Memory B cell (primary cell): Measurements from ENCODE around the gene CDH13.

Experiments used
- ATAC-seq: fragments of 150-1000 bp; cut with Tn5 transposase; 2 replicates; pipeline ENCODE4 v1.10.0; 2021; ENCODE audit warnings: low read depth, mild to moderate bottlenecking, moderate library complexity
- DNase-seq, 2 donors: peaks; one replicate each; pipeline ENCODE4 v3.0.0; 2022; ENCODE audit warnings: low spot score in 2 of 2
- H3K27ac Mint-ChIP-seq: one replicate; pipeline ENCODE4 v1.8.0; 2022; ENCODE audit warnings: mild to moderate bottlenecking, moderate library complexity, mixed read lengths
- H3K27me3 Mint-ChIP-seq: one replicate; pipeline ENCODE4 v1.8.0; 2022; ENCODE audit warnings: mixed read lengths
- H3K36me3 Mint-ChIP-seq: one replicate; pipeline ENCODE4 v1.8.0; 2022; ENCODE audit warnings: mild to moderate bottlenecking, mixed read lengths
- H3K4me1 Mint-ChIP-seq: one replicate; pipeline ENCODE4 v1.8.0; 2022; ENCODE audit warnings: mixed read lengths
- H3K4me3 Mint-ChIP-seq: one replicate; pipeline ENCODE4 v1.8.0; 2022; ENCODE audit warnings: mild to moderate bottlenecking, moderate library complexity, mixed read lengths
- H3K9me3 Mint-ChIP-seq: one replicate; pipeline ENCODE4 v1.8.0; 2022; ENCODE audit warnings: mixed read lengths

Gene CDH13

DNA sequence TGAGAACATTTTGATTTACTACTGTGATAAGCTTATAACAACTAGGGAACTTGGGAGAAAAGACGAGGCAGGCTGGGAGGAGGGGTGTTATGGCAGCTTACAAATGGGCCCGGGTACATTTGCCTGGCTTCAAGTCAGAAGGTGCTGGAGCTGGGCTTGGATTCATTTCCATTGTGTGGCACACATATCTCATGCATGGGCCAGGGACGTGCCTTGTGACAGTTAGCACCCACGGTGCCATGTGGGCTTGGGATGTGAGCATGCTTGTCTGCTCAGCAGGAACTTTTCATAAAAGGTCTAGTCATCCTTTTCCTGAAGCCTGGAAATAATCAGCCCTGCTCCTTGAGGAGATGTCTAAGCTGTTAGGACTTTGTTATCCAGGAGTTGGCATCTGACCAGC is 572.2 kb downstream of the CDH13 start:
- no peak for DNase-seq
- Mint-ChIP-seq H3K4me1 (no peaks in the 10 kb centered on the region), H3K4me3 (no peak overlapping the region), H3K27me3 (peaks cover 15% of the 10 kb centered on the region), H3K36me3 (no peaks in the 10 kb centered on the region), H3K27ac (no peak overlapping the region), H3K9me3 (peaks cover 3% of the 10 kb centered on the region)
- ATAC-seq = no peak

DNA sequence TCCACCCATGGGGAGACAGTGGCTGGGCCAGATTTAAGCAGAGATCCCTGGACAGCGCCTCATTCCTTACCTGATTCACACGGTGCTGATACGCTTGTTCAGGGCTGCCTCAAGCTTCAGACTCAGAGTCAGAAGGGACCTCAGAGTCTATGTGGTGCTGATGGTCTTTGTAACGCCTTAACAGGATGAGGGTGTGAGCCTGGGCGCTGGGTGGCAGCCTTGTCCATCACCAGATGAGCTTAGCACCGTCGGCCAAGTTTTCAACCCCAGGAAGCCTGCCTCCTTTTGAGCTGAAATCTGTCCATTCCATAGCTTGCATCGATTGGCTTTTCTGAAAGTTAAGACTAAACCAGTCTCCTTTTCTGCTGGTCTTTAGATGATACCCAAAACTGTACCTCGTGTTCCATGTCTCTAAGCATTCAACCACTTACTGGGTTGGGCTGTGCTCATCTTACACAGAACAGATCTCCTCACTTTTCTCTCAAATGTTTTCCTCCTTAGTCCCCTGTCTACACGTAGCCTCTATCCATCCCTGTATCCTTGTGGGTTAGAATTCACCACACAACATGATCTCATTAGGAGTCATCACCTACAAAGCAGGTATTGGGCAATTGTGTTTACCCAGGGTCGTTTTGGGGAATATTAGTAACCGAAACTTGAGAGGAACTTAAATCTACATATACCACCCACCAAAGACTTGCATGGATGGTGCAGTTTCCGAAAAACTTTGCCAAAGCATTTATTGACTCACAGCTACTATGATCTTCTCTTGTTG is 573.4 kb downstream of the CDH13 start:
- Mint-ChIP-seq H3K27me3 (peaks cover 15% of the 10 kb centered on the region), H3K36me3 (no peaks in the 10 kb centered on the region), H3K27ac (no peak overlapping the region), H3K9me3 (peaks cover 3% of the 10 kb centered on the region), H3K4me3 (no peak overlapping the region), H3K4me1 (no peaks in the 10 kb centered on the region)
- ATAC-seq = no peak
- DNase-seq = no peak

DNA sequence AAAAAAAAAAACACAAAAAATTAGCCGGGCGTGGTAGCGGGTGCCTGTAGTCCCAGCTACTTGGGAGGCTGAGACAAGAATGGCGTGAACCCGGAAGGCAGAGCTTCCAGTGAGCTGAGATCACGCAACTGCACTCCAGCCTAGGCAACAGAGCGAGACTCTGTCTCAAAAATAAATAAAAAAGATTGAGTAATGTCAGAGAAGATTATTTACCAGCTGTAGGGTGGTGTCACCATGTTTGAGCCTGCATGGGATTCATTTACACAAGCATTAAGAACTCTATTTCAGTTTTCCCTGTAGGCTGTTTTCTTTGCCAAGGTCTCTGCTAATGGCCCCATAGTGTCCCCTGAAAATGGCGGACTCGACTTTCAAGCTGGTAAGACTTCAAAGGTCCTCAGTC is 575.0 kb downstream of the CDH13 start:
- no peak overlapping the region for H3K4me3 Mint-ChIP-seq
- H3K27me3 Mint-ChIP-seq = peaks cover 14% of the 10 kb centered on the region
- peaks cover 1% of the 10 kb centered on the region for H3K9me3 Mint-ChIP-seq
- H3K36me3 Mint-ChIP-seq = no peaks in the 10 kb centered on the region
- DNase-seq (no peak), ATAC-seq (no peak)
- H3K27ac Mint-ChIP-seq = no peak overlapping the region
- H3K4me1 Mint-ChIP-seq = no peaks in the 10 kb centered on the region

DNA sequence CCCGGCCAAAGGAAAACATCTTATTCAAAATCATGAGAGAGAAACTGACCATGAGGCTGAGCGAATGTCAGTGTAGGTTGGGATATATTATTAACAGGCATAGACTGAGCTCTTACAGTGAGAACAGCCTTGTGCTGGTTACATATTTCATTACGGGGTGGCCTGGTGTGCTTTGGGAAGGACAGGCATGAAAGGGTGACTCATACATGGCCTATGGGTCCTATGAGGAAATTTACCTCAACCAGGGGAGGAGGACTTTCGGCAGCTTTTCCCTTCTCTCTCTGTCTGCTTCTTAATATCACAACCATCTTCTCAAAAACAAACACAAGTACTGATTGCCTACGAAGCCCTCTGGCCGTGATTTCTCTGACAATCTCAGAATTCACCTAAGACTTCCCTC is 579.1 kb downstream of the CDH13 start:
- Mint-ChIP-seq H3K27ac (no peak overlapping the region), H3K4me1 (no peaks in the 10 kb centered on the region), H3K4me3 (no peak overlapping the region), H3K9me3 (no peaks in the 10 kb centered on the region), H3K36me3 (no peaks in the 10 kb centered on the region), H3K27me3 (peaks cover 10% of the 10 kb centered on the region)
- DNase-seq (no peak), ATAC-seq (no peak)

DNA sequence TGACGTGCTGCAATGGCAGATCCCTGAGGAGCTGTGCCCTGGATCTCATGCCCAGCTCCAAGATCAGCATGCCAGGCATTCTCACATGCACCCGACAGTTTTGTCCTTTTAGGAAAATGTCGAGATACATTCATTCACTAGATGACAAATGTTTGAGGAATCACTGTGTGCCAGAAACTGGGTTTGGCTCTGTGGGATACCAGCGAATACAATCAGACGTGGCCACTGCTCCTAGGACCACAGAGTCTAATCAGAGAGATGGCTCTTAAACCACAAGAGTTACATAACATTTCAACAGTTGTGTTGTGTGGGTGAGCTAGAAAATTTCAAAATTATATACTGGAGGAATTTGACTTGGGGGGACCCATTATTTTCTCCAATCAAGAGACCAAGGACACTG is 579.7 kb downstream of the CDH13 start:
- Mint-ChIP-seq H3K36me3 (no peaks in the 10 kb centered on the region), H3K4me1 (no peaks in the 10 kb centered on the region), H3K9me3 (no peaks in the 10 kb centered on the region), H3K4me3 (no peak overlapping the region), H3K27me3 (peaks cover 6% of the 10 kb centered on the region), H3K27ac (no peak overlapping the region)
- no peak for DNase-seq
- no peak for ATAC-seq

DNA sequence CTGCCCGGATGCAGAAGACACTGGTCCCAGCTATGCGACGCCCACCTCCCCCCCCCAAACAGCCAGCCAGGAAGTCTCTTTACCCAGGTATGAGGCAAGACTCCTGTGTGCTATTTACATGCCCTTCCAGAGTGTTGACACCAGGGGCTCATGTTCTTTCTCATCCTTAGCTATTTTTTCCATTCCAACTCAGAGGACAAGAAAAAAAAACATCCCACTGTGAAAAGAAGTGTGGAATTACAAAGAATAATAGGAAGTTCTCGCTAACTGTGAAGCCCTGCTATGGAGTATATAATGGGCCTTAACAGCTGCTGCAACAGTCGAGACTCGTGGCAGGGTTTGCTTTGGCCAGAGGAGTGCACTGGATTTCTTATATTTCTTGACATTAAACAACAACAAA is 584.9 kb downstream of the CDH13 start:
- Mint-ChIP-seq H3K27ac (no peak overlapping the region), H3K9me3 (peaks cover 3% of the 10 kb centered on the region), H3K4me1 (peaks cover 3% of the 10 kb centered on the region), H3K27me3 (peaks cover 4% of the 10 kb centered on the region), H3K4me3 (no peak overlapping the region), H3K36me3 (no peaks in the 10 kb centered on the region)
- DNase-seq (no peak), ATAC-seq (no peak)

DNA sequence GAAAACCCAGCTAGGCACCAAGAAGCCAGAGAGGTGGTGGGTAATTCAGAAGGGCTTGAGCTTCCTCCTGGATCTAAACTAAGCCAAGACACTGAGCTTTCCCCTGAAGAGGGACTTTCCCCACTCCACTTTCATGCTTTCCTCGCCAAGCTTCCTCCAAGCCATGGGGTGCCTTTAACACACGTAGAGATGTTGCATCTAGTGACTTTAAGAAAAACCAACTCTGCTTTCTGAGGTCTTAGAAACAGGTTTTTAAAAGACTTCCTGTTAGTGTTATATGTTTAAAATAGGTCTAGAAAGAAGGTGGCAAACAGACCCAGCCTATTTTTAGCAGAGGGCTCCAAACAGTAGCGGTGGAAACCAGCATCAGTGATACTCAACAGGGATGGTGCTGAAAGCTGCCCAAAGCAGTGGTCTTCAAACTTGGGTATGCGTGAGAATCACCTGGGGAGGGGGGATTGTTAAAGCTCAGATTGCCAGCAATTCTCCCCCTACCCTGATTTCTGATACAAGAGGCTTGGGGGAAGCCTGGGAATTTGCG is 585.6 kb downstream of the CDH13 start:
- H3K27ac Mint-ChIP-seq = no peak overlapping the region
- H3K27me3 Mint-ChIP-seq = peaks cover 3% of the 10 kb centered on the region
- DNase-seq = no peak
- peaks cover 3% of the 10 kb centered on the region for H3K4me1 Mint-ChIP-seq
- H3K36me3 Mint-ChIP-seq = no peaks in the 10 kb centered on the region
- peaks cover 3% of the 10 kb centered on the region for H3K9me3 Mint-ChIP-seq
- no peak for ATAC-seq
- H3K4me3 Mint-ChIP-seq = no peak overlapping the region

DNA sequence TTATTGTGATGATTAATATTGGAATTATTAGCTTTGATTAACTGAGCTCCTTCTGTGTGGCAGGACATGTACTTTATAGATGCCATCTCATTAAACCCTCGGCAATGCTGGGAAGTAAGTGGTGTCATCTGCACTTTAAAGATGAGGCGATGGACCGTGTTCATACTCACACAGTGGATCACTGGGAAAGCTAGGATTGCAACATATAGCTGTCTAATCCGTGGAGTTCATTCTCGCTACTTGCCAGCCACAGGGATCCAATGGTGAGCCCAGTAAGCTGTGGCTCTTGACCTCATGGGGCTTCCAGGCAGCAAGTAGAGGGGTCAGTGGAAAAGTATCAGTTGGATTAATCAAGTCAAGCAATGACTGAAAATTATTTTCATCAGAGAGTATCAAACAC is 587.9 kb downstream of the CDH13 start:
- H3K36me3 Mint-ChIP-seq = no peaks in the 10 kb centered on the region
- no peak overlapping the region for H3K27ac Mint-ChIP-seq
- ATAC-seq = no peak

DNA sequence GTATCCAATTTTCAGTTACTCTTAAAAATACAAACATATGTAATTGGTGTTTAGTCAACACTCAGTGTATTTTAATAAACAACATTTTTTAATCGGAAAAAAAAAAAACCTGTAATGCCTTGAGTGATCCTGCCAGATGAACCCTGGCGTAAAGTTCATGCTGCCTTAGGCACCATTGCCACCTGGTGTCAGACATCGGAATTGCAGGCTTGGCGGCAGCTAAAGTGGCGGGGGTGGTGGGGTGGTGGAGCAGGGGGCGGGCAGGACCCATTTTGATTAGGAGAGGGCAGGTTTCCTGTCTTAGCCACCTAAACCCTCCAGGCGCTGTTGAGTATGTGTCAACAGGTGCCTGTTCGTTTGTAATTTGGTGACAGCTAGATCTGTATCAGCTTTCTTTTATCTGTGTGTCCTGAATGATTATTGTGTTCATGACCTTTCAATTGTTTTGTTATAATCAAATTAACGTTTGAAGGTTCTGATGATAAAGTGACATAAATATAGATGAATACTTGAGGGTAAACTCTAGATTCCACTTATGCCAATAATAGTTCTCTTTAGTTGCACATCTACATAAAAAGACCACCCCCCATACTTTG is 588.7 kb downstream of the CDH13 start:
- peak; percentile 44 to 57 for DNase-seq
- no peak overlapping the region for H3K4me3 Mint-ChIP-seq
- H3K9me3 Mint-ChIP-seq = peaks cover 3% of the 10 kb centered on the region
- H3K27ac Mint-ChIP-seq = no peak overlapping the region
- H3K36me3 Mint-ChIP-seq = no peaks in the 10 kb centered on the region
- peaks cover 3% of the 10 kb centered on the region for H3K4me1 Mint-ChIP-seq
- peaks cover 3% of the 10 kb centered on the region for H3K27me3 Mint-ChIP-seq
- no peak for ATAC-seq

More for the DNA sequence above, 587.9 kb downstream of the CDH13 start:
- peaks cover 3% of the 10 kb centered on the region for H3K27me3 Mint-ChIP-seq
- H3K4me1 Mint-ChIP-seq = peaks cover 3% of the 10 kb centered on the region
- no peak overlapping the region for H3K4me3 Mint-ChIP-seq
- peaks cover 3% of the 10 kb centered on the region for H3K9me3 Mint-ChIP-seq
- DNase-seq = no peak

DNA sequence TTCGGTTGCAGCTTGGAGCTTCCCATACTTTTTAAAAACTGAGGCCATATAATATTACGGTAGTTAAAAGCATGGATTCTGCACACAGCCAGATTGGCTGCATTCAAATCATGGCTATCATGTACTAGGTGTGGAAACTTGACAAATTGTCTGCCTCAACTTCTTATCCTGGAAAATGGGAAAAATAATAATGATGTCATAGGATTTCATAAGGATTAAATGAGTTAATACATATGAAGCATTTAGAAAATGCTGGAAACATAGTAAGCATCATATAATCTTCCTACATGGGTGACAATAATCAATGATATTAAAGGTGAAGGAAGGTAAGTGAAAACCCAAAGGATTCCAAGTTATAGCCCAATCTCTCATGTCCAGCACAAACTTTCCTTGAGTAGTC is 592.5 kb downstream of the CDH13 start:
- Mint-ChIP-seq H3K27ac (no peak overlapping the region), H3K4me1 (no peaks in the 10 kb centered on the region), H3K4me3 (no peak overlapping the region), H3K27me3 (peaks cover 9% of the 10 kb centered on the region), H3K9me3 (peaks cover 3% of the 10 kb centered on the region), H3K36me3 (no peaks in the 10 kb centered on the region)
- DNase-seq (no peak), ATAC-seq (no peak)

DNA sequence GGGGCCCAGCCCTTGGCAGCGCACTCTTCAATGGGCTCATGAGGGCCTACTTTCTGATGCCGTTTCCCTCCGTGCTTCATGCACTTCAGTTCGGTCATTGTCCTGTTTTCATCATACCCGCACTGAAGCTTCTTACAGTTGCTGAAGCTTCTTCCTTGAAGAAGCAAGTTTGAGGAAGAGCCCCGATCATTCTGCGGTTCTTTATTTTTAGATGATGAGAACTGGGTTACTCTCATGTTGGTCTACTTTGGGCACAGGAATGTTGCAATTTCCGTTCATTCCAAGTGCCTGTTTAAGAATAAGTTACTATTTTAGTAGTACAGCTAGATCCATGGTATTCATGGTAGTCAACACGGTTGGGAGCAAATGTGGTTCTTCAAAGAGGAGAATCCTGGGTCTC is 593.3 kb downstream of the CDH13 start:
- no peak overlapping the region for H3K4me3 Mint-ChIP-seq
- H3K9me3 Mint-ChIP-seq = peaks cover 3% of the 10 kb centered on the region
- H3K27me3 Mint-ChIP-seq = peaks cover 9% of the 10 kb centered on the region
- no peak overlapping the region for H3K27ac Mint-ChIP-seq
- no peak for DNase-seq
- no peak for ATAC-seq
- H3K36me3 Mint-ChIP-seq = no peaks in the 10 kb centered on the region
- no peaks in the 10 kb centered on the region for H3K4me1 Mint-ChIP-seq

DNA sequence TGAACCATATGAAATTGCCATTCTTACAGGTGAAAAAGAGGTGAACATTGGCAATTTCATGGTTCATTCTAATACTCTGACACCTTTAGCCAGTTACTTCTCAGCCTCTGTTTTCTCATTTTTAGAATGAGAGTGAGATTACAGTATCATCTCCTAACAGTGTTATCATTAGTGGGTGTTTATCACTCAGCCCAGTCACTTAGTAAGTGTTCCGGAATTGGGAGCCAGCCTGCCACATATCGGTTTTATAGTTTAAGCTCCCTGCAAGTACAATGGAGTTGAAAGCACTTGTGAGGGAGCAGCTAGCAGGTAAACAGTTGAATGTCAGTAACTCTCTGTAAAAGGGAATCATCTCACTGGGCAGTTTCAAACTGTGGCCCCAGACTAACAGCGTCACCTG is 597.9 kb downstream of the CDH13 start:
- DNase-seq = no peak
- Mint-ChIP-seq H3K4me3 (no peak overlapping the region), H3K9me3 (no peaks in the 10 kb centered on the region), H3K27ac (no peak overlapping the region), H3K27me3 (peaks cover 20% of the 10 kb centered on the region), H3K4me1 (no peaks in the 10 kb centered on the region), H3K36me3 (no peaks in the 10 kb centered on the region)
- no peak for ATAC-seq

DNA sequence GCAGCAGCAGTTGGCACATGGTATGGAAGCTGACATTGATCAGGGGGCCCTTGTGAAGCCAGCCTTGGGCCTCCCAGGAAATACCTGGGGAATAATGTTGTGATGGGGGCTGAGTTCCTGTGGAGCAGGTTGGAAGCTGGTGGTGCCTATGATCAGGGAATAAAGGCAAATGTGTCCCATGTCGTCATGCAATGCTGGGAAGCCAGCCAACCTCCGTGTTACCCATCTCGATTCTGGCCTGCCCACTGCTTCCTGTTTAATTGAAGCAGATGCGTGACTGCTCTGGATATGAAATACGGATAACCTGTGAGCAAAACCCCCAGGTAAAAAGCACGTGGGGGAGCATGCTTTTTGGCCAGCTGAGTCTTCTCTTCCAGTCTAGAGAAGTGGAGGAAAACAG is 600.6 kb downstream of the CDH13 start:
- ATAC-seq = no peak
- no peaks in the 10 kb centered on the region for H3K9me3 Mint-ChIP-seq
- no peak overlapping the region for H3K4me3 Mint-ChIP-seq
- peaks cover 20% of the 10 kb centered on the region for H3K27me3 Mint-ChIP-seq
- no peak for DNase-seq
- no peaks in the 10 kb centered on the region for H3K4me1 Mint-ChIP-seq
- no peak overlapping the region for H3K27ac Mint-ChIP-seq
- no peaks in the 10 kb centered on the region for H3K36me3 Mint-ChIP-seq

DNA sequence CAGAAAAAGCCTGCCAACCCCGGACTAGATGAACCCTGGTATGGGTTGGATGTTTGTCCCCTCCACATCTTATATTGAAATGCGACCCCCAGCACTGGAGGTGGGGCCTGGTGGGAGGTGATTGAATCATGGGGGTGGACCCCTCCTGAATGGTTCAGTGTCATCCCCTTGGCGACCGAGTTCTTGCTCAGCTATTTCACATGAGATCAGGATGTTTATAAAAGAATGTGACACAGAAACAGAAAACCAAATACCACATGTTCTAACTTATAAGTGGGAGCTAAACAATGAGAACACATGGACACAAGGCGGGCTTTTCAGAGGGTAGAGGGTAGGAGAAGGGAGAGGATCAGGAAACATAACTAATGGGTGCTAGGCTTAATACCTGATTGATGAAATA is 605.0 kb downstream of the CDH13 start:
- Mint-ChIP-seq H3K4me1 (no peaks in the 10 kb centered on the region), H3K9me3 (peaks cover 2% of the 10 kb centered on the region), H3K27me3 (peaks cover 9% of the 10 kb centered on the region), H3K36me3 (no peaks in the 10 kb centered on the region), H3K27ac (no peak overlapping the region), H3K4me3 (no peak overlapping the region)
- ATAC-seq = no peak
- DNase-seq = no peak

DNA sequence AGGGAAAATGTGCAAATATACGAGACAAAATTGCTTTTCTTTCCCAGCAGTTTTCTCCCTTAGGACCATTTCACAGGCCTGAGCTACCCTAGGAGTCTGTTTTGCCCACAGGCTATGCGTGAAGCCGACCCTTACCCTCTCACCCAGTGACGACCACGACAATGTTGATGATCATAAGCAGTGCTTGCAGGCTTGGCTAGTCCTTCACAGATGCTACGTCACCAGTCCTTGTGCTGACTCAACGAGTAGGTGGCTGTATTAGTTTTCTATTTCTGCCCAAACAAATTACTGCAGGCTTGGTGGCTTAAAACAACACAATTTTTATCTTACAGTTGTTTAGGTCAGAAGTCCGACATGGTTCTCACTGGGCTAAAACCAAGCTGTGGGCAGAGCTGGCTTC is 606.4 kb downstream of the CDH13 start:
- Mint-ChIP-seq H3K27me3 (peaks cover 8% of the 10 kb centered on the region), H3K27ac (no peak overlapping the region), H3K4me3 (no peak overlapping the region), H3K9me3 (peaks cover 5% of the 10 kb centered on the region), H3K4me1 (no peaks in the 10 kb centered on the region), H3K36me3 (no peaks in the 10 kb centered on the region)
- ATAC-seq = no peak
- DNase-seq = no peak
